ENCODE results near the gene SLC1A1.
"Not testable (repeated sequence)": the region's sequence is repeated elsewhere in the genome, so short reads cannot be mapped to it uniquely, and the experiment has no call there.

SLC1A1 gene

GRCh38 chr9:4575997-4576396 lies 85.7 kb downstream of the SLC1A1 start:
- no peak for DNase-seq (ENCODE audit: low read depth in 1 of 2, low spot score in 1 of 2)

DNA sequence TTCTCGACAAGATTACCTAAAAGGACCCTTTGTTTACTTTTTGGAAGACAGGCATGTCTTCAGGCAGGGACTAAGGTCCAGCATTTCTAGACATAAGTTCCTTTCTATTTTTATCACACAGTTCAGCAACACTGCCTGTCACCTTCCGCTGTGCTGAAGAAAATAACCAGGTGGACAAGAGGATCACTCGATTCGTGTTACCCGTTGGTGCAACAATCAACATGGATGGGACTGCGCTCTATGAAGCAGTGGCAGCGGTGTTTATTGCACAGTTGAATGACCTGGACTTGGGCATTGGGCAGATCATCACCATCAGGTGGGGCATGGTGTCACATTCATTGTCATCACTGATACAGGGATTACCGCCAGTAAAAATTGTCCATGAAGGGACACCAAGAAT lies 86.2 kb downstream of the SLC1A1 start:
- no peak for DNase-seq (ENCODE audit: low read depth in 1 of 2, low spot score in 1 of 2)

DNA sequence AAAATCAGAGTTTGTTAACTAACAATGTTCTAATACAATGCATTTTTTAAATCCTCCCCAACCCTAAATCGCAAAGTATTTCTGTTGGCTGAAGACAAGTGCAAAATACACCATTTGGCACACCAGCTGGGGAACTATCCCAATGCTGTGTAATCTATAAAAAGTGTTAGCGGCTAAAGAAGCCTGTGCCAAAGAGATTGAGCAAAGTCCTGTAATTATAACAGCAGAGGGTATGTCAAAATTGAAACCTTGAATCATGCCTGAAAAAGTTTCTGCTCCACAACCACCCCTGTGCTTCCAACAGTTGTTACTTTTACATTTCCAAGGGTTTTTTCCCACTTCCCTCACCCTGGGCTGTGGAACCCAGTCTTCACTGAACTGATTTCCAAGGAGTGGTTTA lies 88.7 kb downstream of the SLC1A1 start:
- DNase-seq (ENCODE audit: low read depth in 1 of 2, low spot score in 1 of 2): no peak

DNA sequence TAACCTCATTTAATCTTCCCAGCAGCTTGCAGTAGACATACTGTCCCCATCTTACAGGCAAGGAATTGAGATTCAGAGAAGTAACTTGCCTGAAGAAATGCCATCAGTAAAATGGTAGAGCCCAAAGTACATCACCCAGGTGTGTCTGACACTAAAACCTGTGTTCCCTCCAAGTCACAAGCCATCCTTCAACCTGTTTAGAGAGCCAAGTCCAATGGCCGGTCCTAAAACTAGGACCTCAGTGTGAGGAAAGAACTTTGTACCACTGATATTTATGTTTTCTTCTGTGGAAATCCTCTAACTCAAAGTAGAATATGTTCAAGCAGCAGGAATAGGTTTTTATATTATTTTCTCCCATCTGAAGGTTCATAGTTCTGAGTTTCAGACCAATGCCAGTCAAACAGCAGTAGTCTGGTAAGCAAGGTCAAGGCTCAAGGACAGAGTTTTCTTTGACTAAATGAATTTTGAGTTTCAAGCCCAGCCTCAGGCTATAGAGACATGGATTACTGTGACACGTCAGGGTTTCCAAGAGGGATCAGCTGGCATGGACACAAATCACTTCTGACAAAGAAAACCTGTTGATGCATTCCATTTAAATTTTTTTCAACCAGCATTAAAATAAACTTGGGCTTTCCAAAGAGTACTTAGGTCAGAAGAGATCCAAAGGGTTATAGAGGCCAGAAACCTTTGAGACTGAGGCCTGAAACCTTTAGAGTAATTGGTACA lies 90.9 kb downstream of the SLC1A1 start:
- DNase-seq (ENCODE audit: low read depth in 1 of 2, low spot score in 1 of 2): no peak

GRCh38 chr9:4581861-4582565 lies 91.7 kb downstream of the SLC1A1 start:
- no peak for DNase-seq (ENCODE audit: low read depth in 1 of 2, low spot score in 1 of 2)

- no peak for DNase-seq (ENCODE audit: low read depth in 1 of 2, low spot score in 1 of 2)
Measured at GRCh38 chr9:4583001-4583400, 92.7 kb downstream of the SLC1A1 start.

GRCh38 chr9:4584636-4585035 lies 94.4 kb downstream of the SLC1A1 start:
- DNase-seq (ENCODE audit: low read depth in 1 of 2, low spot score in 1 of 2): no peak

DNA sequence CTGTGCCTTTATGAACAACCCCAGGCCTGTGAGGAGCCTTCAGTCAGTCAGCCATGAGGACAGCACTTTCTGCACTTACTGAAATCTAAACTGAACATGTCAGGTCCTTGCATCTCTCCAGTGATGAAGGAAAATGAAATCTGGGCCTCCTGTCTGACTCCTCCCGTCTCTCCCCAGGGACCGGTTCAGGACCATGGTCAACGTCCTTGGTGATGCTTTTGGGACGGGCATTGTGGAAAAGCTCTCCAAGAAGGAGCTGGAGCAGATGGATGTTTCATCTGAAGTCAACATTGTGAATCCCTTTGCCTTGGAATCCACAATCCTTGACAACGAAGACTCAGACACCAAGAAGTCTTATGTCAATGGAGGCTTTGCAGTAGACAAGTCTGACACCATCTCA lies 94.9 kb downstream of the SLC1A1 start:
- no peak for DNase-seq (ENCODE audit: low read depth in 1 of 2, low spot score in 1 of 2)

- no peak for DNase-seq (ENCODE audit: low read depth in 1 of 2, low spot score in 1 of 2)
Measured at GRCh38 chr9:4588721-4589120, 98.5 kb downstream of the SLC1A1 start.

- DNase-seq (ENCODE audit: low read depth in 1 of 2, low spot score in 1 of 2): no peak
Measured at GRCh38 chr9:4590430-4591122, 100.3 kb downstream of the SLC1A1 start.

- DNase-seq (ENCODE audit: low read depth in 1 of 2, low spot score in 1 of 2): no peak
Measured at GRCh38 chr9:4591123-4591500, 100.8 kb downstream of the SLC1A1 start.

DNA sequence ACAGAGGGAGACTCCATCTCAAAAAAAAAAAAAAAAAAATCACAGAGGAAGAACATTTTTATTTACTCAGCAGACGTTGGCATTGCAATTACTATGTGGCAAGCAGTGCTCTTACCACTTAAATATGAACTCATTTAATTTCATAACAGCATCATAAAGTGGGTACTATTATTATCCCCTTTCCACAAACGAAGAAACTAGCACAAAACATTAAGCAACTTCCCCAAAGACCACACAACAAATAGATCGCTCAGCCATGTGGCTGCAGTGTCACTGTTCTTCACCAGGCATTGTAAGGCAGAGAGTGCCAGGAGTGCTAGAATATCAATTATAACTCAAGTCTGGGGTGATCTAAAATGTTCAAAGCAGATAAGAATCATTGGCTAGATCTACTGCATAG lies 102.0 kb downstream of the SLC1A1 start:
- DNase-seq (ENCODE audit: low read depth in 1 of 2, low spot score in 1 of 2): no peak

DNA sequence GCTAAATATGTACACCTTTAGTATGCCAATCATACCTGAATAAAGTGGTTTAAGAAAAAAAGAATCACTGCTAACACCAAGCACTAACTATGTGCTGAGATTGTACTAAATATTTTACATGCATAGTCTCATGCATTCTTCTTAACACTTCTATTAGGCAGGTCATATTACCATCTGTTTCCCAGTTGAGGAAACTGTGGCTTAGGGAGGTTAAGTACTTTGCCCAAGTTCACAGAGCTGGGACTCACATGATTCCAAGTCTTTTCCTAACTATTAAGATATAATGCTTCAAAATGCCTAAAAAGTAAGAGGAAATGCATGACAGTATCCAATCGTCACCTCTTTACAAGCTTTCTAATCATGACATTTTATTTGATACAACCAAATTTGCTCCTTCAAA lies 102.6 kb downstream of the SLC1A1 start:
- no peak for DNase-seq (ENCODE audit: low read depth in 1 of 2, low spot score in 1 of 2)

GRCh38 chr9:4594545-4594944 lies 104.3 kb downstream of the SLC1A1 start:
- no peak for DNase-seq (ENCODE audit: low read depth in 1 of 2, low spot score in 1 of 2)

GRCh38 chr9:4594994-4595393 lies 104.7 kb downstream of the SLC1A1 start:
- no peak for DNase-seq (ENCODE audit: low read depth in 1 of 2, low spot score in 1 of 2)

DNA sequence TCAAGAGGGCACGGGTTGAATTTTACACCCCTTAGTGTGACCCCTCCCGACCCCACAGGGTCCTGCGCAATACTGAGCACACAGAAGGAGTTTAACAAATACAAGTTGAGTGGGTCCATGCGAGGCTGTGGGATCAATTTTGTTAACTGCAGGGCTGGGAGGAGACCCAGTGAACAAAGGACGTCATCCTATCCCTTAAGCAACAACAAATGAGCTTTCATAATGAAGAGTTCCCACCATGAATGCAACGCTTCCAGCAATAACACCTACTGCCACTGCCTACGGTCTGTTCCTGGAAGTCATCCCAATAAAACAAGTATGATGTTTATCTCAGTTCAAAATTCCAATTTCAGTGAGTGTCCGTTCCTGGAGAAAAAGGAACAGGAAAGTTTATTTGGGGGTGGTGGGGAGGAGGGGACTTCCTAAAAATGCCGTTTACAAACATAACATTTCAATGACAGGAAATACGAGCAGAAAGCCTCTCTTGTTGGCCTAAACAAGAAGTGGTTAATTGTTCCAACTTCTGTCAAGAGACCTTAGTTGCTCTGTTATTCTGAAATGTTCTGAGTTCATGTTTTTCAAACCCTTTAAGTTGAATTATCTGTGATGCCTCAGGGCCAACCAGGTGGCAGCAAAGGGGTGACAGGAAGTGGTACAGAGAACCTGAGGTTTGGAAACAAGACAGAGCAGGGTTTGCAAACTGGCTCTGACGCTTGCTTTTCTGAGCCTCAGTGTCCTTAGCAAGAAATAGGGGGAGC lies 106.1 kb downstream of the SLC1A1 start:
- DNase-seq (ENCODE audit: low read depth in 1 of 2, low spot score in 1 of 2): no peak

- DNase-seq (ENCODE audit: low read depth in 1 of 2, low spot score in 1 of 2): no peak
Measured at GRCh38 chr9:4600368-4600767, 110.1 kb downstream of the SLC1A1 start.

DNA sequence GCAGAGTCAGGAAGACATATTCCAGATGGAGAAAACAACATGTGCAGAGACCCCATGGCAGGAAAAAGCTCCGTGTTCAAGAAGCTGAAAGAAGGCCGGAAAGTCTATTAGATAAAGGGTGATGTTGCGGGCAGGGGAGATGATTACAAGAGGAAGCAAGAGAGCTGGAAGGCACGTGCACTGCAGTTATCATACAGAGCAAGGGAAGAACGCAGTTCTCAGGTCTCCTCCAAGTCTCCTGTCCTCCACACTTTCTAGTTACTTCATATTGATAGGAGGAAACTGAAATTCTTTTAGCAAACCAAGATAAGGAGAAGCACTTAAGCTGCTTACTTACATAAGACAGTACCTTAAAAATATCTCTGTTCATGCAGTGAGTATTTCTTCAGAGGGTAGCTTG lies 113.6 kb downstream of the SLC1A1 start:
- DNase-seq (ENCODE audit: low read depth in 1 of 2, low spot score in 1 of 2): no peak

GRCh38 chr9:4604678-4605095 lies 114.4 kb downstream of the SLC1A1 start:
- DNase-seq (ENCODE audit: low read depth in 1 of 2, low spot score in 1 of 2): peak in 1 of 2 donors; percentile 6

- DNase-seq (ENCODE audit: low read depth in 1 of 2, low spot score in 1 of 2): not testable (repeated sequence)
Measured at GRCh38 chr9:4606033-4606432, 115.8 kb downstream of the SLC1A1 start.

GRCh38 chr9:4614627-4615026 lies 124.4 kb downstream of the SLC1A1 start:
- DNase-seq (ENCODE audit: low read depth in 1 of 2, low spot score in 1 of 2): no peak

DNA sequence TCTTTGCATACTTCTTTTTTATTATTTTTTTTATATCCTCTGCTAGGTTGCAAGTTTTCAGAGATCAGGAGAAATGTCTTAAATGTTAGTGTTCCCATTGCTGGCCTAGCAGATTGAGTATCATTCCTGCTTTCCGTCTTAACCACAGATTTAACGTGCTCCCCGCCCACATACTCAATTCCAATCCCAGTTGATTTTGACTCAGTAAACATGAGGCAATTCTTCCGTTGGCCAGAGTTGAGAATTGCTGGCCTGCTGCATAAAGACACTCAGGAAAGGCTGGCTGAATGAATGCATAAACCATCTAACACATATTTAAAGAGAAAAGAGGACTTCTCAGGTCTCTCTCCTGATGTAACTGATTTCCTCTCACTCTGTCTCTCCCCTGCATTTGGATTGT lies 125.0 kb downstream of the SLC1A1 start:
- DNase-seq (ENCODE audit: low read depth in 1 of 2, low spot score in 1 of 2): no peak

Data from stimulated activated CD4-positive, alpha-beta T cell treated with anti-CD3 and anti-CD28 coated beads, Interleukin-15, amount 100 ng/mL, for 1 hour (primary cell).